RPMI7951 (cell line): Measurements from ENCODE around the gene NHLRC1. TPM values are rescaled to one million over a fixed set of nuclear protein-coding genes. Genes with fewer than 3 reads are reported as not detected.

Experiments
- DNase-seq: peaks from one replicate; pipeline ENCODE4 v3.0.0-alpha.2; 2012; ENCODE audit warnings: low read depth
- total RNA-seq: library from RNA; depleted of rRNA; stranded (reverse); fragments of >200 nt; shearing (Covaris generic); gene quantifications from 2 replicates; pipeline ENCODE4 v1.2.3, GENCODE V29; 2014; rRNA removed

The NHLRC1 gene
- total RNA-seq, 1 experiment from 2014 or later: 2.2 TPM

- DNase-seq: peak; percentile 49
Observed at GRCh38 chr6:18087396-18088165, 34.9 kb downstream of the NHLRC1 start.

- DNase-seq: no peak
Observed at GRCh38 chr6:18081025-18081668, 41.3 kb downstream of the NHLRC1 start.

DNA sequence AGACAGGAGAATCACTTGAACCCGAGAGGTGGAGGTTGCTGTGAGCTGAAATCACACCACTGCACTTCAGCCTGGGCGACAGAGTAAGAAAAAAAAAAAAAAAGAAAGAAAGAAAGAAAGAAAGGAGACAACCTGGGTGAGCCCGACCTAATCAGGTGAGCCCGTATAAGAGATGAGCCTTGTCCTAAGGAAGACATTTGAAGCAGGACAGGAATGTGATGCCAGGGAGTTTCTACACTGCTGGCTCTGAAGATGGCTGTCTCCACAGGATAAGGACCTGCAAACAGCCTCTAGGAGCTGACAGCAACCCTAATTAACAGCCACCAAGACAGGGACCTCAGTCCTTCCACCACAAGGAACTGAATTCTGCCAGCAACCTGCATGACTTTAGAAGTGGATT lies 41.9 kb downstream of the NHLRC1 start:
- no peak for DNase-seq

DNA sequence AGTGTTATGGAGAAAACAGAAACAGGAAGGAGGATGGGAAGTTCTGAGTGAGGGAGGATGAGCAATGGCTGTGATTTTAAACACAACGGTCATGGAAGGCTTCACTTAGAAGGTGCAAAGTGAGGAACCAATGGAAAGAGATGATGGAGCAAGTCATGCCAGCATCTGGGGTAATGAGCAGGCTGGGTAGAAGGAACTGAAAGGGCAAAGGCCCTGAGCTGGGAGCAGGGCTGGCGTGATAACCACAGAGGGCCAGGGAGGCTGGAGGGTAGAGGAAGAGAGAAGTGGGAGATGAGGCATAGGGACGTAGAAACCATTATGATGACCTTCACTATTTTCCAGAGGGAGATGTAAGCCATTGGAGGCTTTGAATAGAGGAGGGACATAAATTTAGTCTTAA lies 43.6 kb downstream of the NHLRC1 start:
- DNase-seq: no peak

- peak; percentile 13 for DNase-seq
Observed at GRCh38 chr6:18076231-18076630, 46.2 kb downstream of the NHLRC1 start.

GRCh38 chr6:18072841-18073240 lies 49.6 kb downstream of the NHLRC1 start:
- no peak for DNase-seq

- no peak for DNase-seq
Observed at GRCh38 chr6:18070486-18070885, 52.0 kb downstream of the NHLRC1 start.

Other genes with a start within 250 kb of the NHLRC1 start
- gene KIF13A, start 135.0 kb downstream of the NHLRC1 start, total RNA-seq: 25.5 and 25.7 TPM in 2 replicates
- 26.8 and 27.6 TPM in 2 replicates for gene TPMT, start 32.4 kb upstream of the NHLRC1 start, total RNA-seq
- 7.9 and 12.5 TPM in 2 replicates for gene KDM1B, start 32.7 kb upstream of the NHLRC1 start, total RNA-seq
- 190 and 227 TPM in 2 replicates for gene DEK, start 141.9 kb upstream of the NHLRC1 start, total RNA-seq